GM12864 (cell line): ENCODE results near the gene PIP4P1.

ENCODE experiments used
- DNase-seq: peaks from one replicate; pipeline ENCODE4 v3.0.0-alpha.2; 2011; ENCODE audit warnings: low read depth
- H3K4me3 ChIP-seq: 2 replicates; pipeline ENCODE4 v1.5.1; 2011; ENCODE audit warnings: mild to moderate bottlenecking, low read depth, low read length, control low read depth
- TF ChIP-seq, protein P1 (sequence below): IDR thresholded peaks from 2 replicates; pipeline ENCODE4 v1.5.1; 2011; ENCODE audit warnings: low read depth, mild to moderate bottlenecking, moderate library complexity, low read length, control low read depth, inconsistent platforms; ENCODE audit errors: missing control alignments

Gene PIP4P1

DNA sequence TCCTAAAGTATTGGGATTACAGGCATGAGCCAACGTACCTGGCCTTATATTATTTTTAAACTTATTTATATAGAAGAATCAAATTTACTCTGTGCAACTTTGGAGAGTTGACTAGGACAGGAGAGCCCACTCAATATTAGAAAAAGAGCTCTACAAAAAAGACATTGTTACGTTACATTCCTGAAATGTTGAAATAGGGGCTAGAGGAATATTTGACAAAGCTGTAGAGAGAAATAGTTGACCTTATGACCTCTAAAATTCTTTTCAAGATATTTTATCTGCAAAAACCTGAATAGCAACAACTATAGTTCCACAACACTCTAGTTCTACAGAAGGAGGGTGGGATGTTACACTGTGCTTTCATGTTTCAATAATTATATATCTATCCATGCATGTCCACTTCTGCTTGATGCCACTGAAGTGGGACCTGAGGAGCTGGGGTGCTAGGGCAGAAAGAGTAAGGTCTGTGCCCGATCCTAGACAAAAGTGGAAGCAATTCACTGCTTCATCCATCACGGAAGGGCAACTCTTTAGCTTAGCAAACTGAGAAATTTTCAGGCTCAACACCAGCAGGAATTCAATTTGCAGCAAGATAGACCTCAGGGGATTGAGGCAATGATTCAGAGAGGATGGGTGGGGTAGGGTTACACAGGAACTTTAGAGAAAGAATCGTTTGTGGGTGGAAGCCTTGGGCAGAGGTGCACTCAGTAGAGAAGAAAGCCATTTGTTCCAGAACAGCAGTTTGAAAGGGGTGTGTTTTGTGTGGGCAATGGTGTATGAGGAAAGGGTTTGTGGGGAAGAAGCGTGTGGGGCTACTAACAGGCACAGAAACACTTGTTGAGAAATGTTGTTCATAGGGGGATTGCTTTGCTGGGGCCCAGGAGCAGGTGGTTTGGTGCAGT, 28.1 kb upstream of the PIP4P1 start:
- peak overlapping the region; percentile 51 for H3K4me3 ChIP-seq
- TF ChIP-seq, protein P1, sequence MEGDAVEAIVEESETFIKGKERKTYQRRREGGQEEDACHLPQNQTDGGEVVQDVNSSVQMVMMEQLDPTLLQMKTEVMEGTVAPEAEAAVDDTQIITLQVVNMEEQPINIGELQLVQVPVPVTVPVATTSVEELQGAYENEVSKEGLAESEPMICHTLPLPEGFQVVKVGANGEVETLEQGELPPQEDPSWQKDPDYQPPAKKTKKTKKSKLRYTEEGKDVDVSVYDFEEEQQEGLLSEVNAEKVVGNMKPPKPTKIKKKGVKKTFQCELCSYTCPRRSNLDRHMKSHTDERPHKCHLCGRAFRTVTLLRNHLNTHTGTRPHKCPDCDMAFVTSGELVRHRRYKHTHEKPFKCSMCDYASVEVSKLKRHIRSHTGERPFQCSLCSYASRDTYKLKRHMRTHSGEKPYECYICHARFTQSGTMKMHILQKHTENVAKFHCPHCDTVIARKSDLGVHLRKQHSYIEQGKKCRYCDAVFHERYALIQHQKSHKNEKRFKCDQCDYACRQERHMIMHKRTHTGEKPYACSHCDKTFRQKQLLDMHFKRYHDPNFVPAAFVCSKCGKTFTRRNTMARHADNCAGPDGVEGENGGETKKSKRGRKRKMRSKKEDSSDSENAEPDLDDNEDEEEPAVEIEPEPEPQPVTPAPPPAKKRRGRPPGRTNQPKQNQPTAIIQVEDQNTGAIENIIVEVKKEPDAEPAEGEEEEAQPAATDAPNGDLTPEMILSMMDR = no peak
- DNase-seq = peak; percentile 55

DNA sequence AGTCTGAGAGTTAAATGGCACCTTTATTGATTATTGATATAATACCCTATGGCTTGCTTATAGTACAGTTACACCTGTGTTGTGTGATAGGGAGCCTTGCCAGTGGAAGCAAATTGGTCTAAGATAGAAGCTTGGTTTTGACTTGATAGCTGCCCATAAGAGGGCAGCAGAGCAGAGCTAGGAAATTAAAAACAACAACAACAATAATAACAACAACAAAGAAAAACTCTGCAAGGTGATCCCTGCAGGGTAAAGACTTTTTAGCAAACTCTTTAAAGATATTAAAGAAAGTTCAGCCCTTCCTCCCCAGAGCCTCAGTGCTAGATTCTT, 26.1 kb upstream of the PIP4P1 start:
- TF ChIP-seq, protein P1 = peak; percentile 40
- H3K4me3 ChIP-seq = no peak overlapping the region
- no peak for DNase-seq

DNA sequence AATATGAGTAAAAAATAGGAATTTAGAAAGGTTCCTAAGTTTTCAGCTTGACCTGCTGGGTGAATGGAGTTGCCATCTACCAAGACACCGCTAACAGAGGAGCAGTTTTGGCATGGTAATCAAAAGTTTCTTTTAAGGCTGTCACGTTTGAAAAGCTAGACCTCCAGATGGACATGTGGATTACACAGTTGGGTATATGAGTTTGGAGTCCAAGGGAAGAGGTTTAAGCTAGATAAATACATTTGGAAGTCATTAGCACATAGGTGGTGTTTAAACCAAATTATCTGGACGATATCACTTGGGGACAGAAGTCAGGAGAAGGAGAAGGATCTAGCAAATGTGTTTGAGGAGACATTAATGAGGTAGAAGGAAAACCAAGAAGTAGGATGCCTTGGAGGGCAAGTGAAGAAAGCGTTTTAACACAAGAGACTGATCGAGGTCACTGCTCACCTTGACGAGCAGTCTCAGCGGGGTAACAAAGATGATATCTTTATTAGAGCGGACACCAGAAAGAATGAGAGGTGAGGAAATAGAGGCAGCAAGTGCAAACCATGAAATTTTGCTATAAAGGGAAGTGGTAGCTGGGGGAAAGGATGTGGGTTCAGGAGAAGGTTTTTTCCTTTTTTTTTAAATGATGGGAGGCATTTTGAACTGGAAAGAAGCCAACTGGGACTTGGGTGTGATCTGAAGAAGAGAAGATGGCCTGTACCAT, 25.6 kb upstream of the PIP4P1 start:
- no peak for DNase-seq
- TF ChIP-seq, protein P1 = no peak
- no peak overlapping the region for H3K4me3 ChIP-seq

DNA sequence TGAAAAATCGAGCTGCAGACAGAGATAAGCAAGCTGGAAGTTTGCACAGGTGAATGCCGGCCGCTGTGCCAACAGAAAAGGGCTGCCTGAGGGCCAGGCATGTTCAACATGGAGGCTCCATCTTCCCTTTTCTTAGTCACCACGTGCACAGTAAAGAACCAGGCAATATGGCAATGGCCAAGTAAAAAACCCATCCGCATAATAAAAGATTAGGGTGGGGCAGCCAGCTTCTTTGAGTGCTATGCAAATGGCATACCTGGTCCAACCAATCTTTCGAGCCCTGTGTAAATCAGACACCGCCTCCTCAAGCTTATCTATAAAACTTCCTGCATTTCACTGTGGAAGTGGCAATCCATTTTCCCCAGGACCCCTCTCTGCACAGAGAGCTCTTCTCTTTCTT, 24.7 kb upstream of the PIP4P1 start:
- TF ChIP-seq, protein P1 = no peak
- H3K4me3 ChIP-seq = no peak overlapping the region
- DNase-seq = no peak

DNA sequence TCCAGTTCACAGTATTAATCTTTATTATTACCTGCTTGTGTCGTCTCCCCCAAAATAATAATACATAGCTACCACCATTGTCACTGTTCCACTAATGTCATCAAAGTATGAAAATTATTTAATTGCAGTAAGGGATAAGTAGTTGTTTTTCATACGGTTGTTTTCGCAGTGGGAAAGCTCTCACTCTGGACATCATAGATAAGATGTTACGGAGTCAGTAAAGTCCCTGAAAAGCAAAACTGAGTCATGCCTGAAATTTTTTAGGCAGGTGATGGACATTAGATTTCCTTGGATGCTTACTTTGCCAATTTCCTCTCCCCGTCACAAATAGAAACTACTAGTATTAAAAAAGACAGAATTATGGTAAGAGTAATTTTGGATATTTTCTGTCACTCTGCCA, 21.1 kb upstream of the PIP4P1 start:
- H3K4me3 ChIP-seq = no peak overlapping the region
- DNase-seq = no peak
- TF ChIP-seq, protein P1 = no peak

DNA sequence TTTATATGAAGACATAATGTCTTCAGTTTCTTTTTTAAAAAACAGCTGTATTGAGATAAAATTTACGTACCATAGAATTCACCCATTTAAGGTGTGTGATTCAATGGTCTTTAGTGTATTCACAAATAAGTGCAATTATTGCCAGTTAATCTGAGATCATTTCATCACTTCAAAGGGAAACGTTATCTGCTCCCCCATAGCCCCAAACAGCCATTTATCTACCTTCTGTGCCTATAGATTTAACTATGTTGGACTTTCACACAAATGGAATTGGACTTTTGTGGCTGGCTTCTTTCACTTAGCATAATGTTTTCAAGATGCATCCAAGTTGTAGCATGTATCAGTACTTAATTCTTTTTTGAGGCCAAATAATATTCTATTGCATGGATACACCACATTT, 17.7 kb upstream of the PIP4P1 start:
- DNase-seq = no peak
- no peak overlapping the region for H3K4me3 ChIP-seq
- TF ChIP-seq, protein P1 = no peak
